Ascending aorta (tissue), 2 donors: ENCODE results near the gene BRAF. TPM values are rescaled to one million over a fixed set of nuclear protein-coding genes. Genes with fewer than 3 reads are reported as not detected.
"Not testable (repeated sequence)": the region's sequence is repeated elsewhere in the genome, so short reads cannot be mapped to it uniquely, and the experiment has no call there.

Experiments
- DNase-seq, 2 donors: peaks; one replicate each; pipeline ENCODE4 v3.0.0-alpha.2; 2019; ENCODE audit warnings: low spot score in 2 of 2
- H3K27ac ChIP-seq, 2 donors: fragments of 200-600 bp; sonication (generic); one replicate each; pipeline ENCODE4 v1.5.1; 2016 to 2017; ENCODE audit warnings: mild to moderate bottlenecking in 1 of 2
- H3K27me3 ChIP-seq: fragments of 200-600 bp; sonication (generic); one replicate; pipeline ENCODE4 v1.5.1; 2017
- H3K36me3 ChIP-seq, 2 donors: fragments of 200-600 bp; sonication (generic); one replicate each; pipeline ENCODE4 v1.5.1; 2016
- H3K4me1 ChIP-seq, 2 donors: fragments of 200-600 bp; sonication (generic); one replicate each; pipeline ENCODE4 v1.5.1; 2016 to 2017; ENCODE audit warnings: mild to moderate bottlenecking in 1 of 2
- H3K4me3 ChIP-seq, 2 donors: fragments of 200-600 bp; sonication (generic); one replicate each; pipeline ENCODE4 v1.5.1; 2016 to 2017; ENCODE audit warnings: mild to moderate bottlenecking in 1 of 2
- H3K9me3 ChIP-seq, 2 donors: fragments of 200-600 bp; sonication (generic); one replicate each; pipeline ENCODE4 v1.5.1; 2016
- intact Hi-C: fragments of 100-400 bp; cut with DNase I; formaldehyde crosslinking; loops from one replicate; pipeline ENCODE4 v1.15.1; 2023
- total RNA-seq: library from RNA; depleted of rRNA; stranded (reverse); fragments of >200 nt; gene quantifications from one replicate; pipeline ENCODE4 v1.1.0, GENCODE V29; 2016
- TF ChIP-seq, protein P1 (sequence below), 3 experiments: fragments of 200-600 bp in 2 of 3; fragments of 450-650 bp in 1 of 3; sonication (generic) in 2 of 3; IDR thresholded peaks; one replicate each; pipeline ENCODE4 v1.5.1; 2016 to 2019; ENCODE audit warnings: antibody characterized with exemption in 3 of 3, mild to moderate bottlenecking in 1 of 3, moderate library complexity in 1 of 3

BRAF gene
- total RNA-seq, 1 donor from 2014 or later = 14.2 TPM

DNA sequence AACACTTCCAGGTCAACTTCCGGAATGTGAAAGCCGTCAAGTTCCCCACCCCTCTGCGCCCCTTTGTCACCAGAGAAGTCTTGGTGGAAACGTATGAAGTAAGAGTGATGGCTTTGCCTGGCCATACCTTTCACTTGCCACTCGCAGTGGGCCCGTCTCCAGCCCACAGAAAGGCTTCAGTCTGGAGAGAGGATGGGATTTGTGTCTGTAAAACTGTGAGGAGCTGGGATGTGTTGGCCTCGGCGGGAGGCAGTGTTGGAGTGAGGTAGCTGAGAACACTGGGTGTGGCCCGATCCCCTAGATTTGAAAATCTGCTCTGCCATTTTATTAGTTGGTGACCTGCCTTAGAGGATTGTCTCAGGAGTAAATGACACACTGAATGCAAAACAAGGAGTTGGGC, 245.5 kb downstream of the BRAF start:
- H3K27ac ChIP-seq = no peak overlapping the region
- no peaks in the 10 kb centered on the region for H3K9me3 ChIP-seq
- intact Hi-C loops = no loop called here
- peaks cover 21 to 47% of the 10 kb centered on the region in 2 donors for H3K36me3 ChIP-seq
- H3K27me3 ChIP-seq = no peaks in the 10 kb centered on the region
- no peak for DNase-seq
- peaks cover 0 to 11% of the 10 kb centered on the region in 2 donors for H3K4me1 ChIP-seq
- H3K4me3 ChIP-seq = no peak overlapping the region
- TF ChIP-seq, protein P1, sequence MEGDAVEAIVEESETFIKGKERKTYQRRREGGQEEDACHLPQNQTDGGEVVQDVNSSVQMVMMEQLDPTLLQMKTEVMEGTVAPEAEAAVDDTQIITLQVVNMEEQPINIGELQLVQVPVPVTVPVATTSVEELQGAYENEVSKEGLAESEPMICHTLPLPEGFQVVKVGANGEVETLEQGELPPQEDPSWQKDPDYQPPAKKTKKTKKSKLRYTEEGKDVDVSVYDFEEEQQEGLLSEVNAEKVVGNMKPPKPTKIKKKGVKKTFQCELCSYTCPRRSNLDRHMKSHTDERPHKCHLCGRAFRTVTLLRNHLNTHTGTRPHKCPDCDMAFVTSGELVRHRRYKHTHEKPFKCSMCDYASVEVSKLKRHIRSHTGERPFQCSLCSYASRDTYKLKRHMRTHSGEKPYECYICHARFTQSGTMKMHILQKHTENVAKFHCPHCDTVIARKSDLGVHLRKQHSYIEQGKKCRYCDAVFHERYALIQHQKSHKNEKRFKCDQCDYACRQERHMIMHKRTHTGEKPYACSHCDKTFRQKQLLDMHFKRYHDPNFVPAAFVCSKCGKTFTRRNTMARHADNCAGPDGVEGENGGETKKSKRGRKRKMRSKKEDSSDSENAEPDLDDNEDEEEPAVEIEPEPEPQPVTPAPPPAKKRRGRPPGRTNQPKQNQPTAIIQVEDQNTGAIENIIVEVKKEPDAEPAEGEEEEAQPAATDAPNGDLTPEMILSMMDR (IDR thresholded peaks at IDR 0.05) = no peak

DNA sequence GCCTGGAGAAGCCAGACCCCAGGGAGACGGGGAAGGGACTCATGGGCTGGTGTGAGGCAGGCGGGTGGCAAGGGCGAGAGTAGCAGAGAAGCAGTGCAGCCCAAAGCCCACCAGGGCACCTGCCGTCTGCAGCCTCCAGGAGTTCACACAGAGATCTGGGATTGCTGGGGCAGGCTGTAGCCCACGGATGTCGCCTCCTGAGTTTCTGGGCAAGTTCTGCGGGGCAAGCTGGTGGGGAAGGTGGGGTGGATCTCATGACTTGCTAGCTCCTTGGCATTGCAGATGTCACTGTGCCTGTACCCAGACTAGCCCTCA, 246.0 kb downstream of the BRAF start:
- intact Hi-C loops = no loop called here
- no peak overlapping the region for H3K27ac ChIP-seq
- DNase-seq = peak in 1 of 2 donors; percentile 44
- H3K27me3 ChIP-seq = no peaks in the 10 kb centered on the region
- H3K36me3 ChIP-seq = peaks cover 19 to 43% of the 10 kb centered on the region in 2 donors
- H3K4me3 ChIP-seq = no peak overlapping the region
- no peaks in the 10 kb centered on the region for H3K9me3 ChIP-seq
- TF ChIP-seq, protein P1 (IDR thresholded peaks at IDR 0.05) = no peak
- peaks cover 0 to 13% of the 10 kb centered on the region in 2 donors for H3K4me1 ChIP-seq

DNA sequence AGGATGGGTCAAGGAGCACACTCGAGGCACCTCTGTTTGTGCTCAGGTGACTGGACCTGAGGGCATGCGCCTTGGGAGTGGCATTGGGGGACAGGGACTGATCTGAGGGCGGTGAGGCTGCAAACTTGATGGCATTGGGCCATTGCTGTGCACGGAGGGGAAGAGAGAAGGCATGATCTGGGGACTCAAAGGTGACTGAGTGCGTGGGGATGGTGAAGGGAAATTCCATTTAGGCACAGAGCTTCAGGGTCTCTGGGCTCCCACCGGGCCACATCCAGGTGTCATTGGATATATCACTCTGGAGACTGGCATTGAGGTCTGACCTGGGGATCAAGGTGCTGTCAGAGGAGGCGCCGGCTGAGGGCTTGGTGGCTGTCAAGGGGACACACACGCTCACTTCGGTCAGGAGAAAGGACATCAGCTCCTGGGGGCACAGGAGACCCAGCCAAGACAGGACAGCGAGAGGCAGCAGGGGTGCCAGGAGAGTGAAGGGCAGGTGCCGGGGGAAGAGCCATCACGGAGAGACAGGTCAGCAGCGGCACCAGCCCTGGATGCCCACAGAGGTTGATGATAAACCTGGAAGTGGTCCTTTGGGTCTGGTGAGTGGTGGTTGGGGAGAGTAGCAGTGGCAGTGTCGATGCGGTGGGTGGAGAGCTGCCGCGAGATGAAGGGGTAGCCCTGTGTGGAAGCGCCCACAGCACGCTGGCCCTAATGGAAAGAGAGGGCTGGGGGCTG, 246.5 kb downstream of the BRAF start:
- Histone ChIP-seq H3K4me3 (no peak overlapping the region), H3K27me3 (no peaks in the 10 kb centered on the region), H3K36me3 (peaks cover 15 to 38% of the 10 kb centered on the region in 2 donors), H3K27ac (no peak overlapping the region), H3K9me3 (no peaks in the 10 kb centered on the region), H3K4me1 (peaks cover 0 to 15% of the 10 kb centered on the region in 2 donors)
- intact Hi-C loops = no loop called here
- DNase-seq = peak in 1 of 2 donors; percentile 55
- TF ChIP-seq, protein P1 (IDR thresholded peaks at IDR 0.05) = no peak

DNA sequence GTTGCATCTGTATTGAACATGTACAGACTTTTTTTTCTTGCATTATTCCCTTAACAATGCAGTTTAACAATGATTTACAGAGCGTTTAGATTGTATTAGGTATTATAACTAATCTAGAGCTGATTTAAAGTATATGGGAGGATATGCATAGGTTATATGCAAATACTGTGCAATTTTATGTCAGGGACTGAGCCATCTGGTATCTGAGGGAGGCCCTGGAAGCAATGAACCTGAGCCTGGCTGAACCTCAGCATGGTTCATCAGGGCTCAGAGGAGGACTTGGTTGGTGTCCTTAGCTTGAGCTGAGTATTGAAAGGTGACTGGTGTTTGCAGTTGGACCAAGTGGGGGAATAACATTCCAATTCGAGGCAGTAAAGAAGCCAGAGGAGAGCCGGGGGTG, 247.2 kb downstream of the BRAF start:
- intact Hi-C loops = no loop called here
- no peak overlapping the region for H3K4me3 ChIP-seq
- peaks cover 0 to 15% of the 10 kb centered on the region in 2 donors for H3K4me1 ChIP-seq
- TF ChIP-seq, protein P1 (IDR thresholded peaks at IDR 0.05) = no peak
- peaks cover 13 to 36% of the 10 kb centered on the region in 2 donors for H3K36me3 ChIP-seq
- no peak overlapping the region for H3K27ac ChIP-seq
- no peaks in the 10 kb centered on the region for H3K9me3 ChIP-seq
- DNase-seq = peak in 1 of 2 donors; percentile 21
- no peaks in the 10 kb centered on the region for H3K27me3 ChIP-seq

DNA sequence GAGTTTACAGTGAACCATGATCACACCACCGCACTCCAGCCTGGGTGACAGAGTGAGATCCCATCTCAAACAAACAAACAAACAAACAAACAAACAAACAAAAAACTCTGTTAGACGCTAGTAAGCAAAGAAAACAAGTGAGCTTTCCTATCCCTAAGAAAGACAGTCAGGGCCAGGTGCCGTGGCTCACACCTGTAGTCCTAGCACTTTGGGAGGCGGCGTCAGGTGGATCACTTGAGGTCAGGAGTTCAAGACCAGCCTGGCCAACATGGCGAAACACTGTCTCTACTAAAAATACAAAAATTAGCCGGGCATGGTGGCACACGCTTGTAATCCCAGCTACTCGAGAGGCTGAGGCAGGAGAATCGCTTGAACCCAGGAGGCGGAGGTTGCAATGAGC, 247.8 kb downstream of the BRAF start:
- Histone ChIP-seq H3K4me1 (peaks cover 0 to 15% of the 10 kb centered on the region in 2 donors), H3K36me3 (peaks cover 13 to 31% of the 10 kb centered on the region in 2 donors)
- DNase-seq, H3K4me3 ChIP-seq, intact Hi-C loops, H3K27me3 ChIP-seq, H3K9me3 ChIP-seq, H3K27ac ChIP-seq: not testable (repeated sequence)

DNA sequence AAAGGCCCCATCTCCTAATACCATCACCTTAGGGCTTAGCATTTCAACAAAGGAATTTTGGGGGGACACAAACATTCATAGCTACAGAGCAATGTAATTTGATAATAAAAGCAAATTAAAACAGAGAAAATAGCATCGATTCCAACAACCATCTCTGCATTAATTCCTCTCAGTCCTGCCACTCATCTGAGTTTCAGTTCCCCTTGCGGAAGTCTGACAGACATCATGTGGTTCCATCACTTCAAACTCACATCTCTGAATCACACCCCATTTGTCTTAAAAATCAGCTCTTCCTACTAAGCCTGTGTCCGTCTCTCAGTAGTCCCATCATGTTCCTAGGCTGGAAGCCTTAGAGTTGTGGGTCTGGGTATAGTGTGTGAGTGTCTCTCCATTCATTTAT, 248.4 kb downstream of the BRAF start:
- Histone ChIP-seq H3K36me3 (peaks cover 13 to 25% of the 10 kb centered on the region in 2 donors), H3K4me3 (no peak overlapping the region), H3K27ac (no peak overlapping the region), H3K4me1 (peaks cover 0 to 15% of the 10 kb centered on the region in 2 donors), H3K27me3 (no peaks in the 10 kb centered on the region), H3K9me3 (no peaks in the 10 kb centered on the region)
- intact Hi-C loops = no loop called here
- DNase-seq = no peak
- TF ChIP-seq, protein P1 (IDR thresholded peaks at IDR 0.05) = no peak
